ENCODE results near the gene SH3PXD2A. TPM values are rescaled to one million over a fixed set of nuclear protein-coding genes. Genes with fewer than 3 reads are reported as not detected.

The SH3PXD2A gene
- total and polyA plus RNA-seq, 10 of the 15 experiments (the other 5 are each of a cell fraction or from before 2014, with no cell fraction given), result 0.63 to 14.0 (median 4.4) TPM

GRCh38 chr10:103839872-103840739, 15.3 kb downstream of the SH3PXD2A start:
- no peaks in the 10 kb centered on the region for H3K36me3 ChIP-seq (ENCODE audit: control insufficient read depth in 2 of 2, insufficient read depth in 2 of 2, low read length in 1 of 2)
- H3K9ac ChIP-seq (ENCODE audit: control insufficient read depth, insufficient read depth, low read length), result no peak overlapping the region
- no TSS peak for BruUV-seq (replicated peaks)
- RAD21 ChIA-PET (ENCODE audit: unreplicated experiment), result no interaction called here
- H3K9me3 ChIP-seq (replicated peaks; ENCODE audit: control insufficient read depth, insufficient read depth, low read length), result no peaks in the 10 kb centered on the region
- DNase-seq (ENCODE audit: low read depth, low spot score) (no peak), ATAC-seq (no peak), FAIRE-seq (no peak)
- SMC1A ChIA-PET (ENCODE audit: uncharacterized antibody, unreplicated experiment), result no interaction called here
- CTCF ChIA-PET, result interaction anchor here (1.4 kb wide), 1 partner anchor 87 kb away, joined by 6 read pairs; no protein-coding TSS in a partner anchor
- no peak for TF ChIP-seq BRCA1 (IDR thresholded peaks at IDR 0.05; ENCODE audit: low read depth, low read length)
- TF ChIP-seq GATAD2B (conservative IDR thresholded peaks at IDR 0.05; ENCODE audit: low read depth), result no peak
- TF ChIP-seq IRF4 (IDR thresholded peaks at IDR 0.05; ENCODE audit: low read depth, low read length), result no peak
- no peak for TF ChIP-seq MLLT1 (IDR thresholded peaks at IDR 0.05)
- no peak for TF ChIP-seq ESRRA (IDR thresholded peaks at IDR 0.05; ENCODE audit: low read length)
- TF ChIP-seq KDM1A (IDR thresholded peaks at IDR 0.05; ENCODE audit: borderline replicate concordance), result no peak
- no peak for TF ChIP-seq POLR2AphosphoS2 (IDR thresholded peaks at IDR 0.05; ENCODE audit: low read depth, low read length)
- no peak for TF ChIP-seq JUNB (IDR thresholded peaks at IDR 0.05)
- no peak for TF ChIP-seq RCOR1 (conservative IDR thresholded peaks at IDR 0.05; ENCODE audit: low read depth, low read length)
- no peak for TF ChIP-seq ZNF687 (IDR thresholded peaks at IDR 0.05)
- TF ChIP-seq TARDBP (IDR thresholded peaks at IDR 0.05; ENCODE audit: borderline replicate concordance), result no peak
- TF ChIP-seq BMI1 (IDR thresholded peaks at IDR 0.05; ENCODE audit: borderline replicate concordance), result no peak
- no peak for TF ChIP-seq PAX5 (IDR thresholded peaks at IDR 0.05; ENCODE audit: borderline replicate concordance, low read depth, low read length)
- no peak for TF ChIP-seq SMC3 (IDR thresholded peaks at IDR 0.05; ENCODE audit: borderline replicate concordance, low read length)
- TF ChIP-seq E2F4 (IDR thresholded peaks at IDR 0.05; ENCODE audit: low read depth, low read length), result no peak
- no peak for TF ChIP-seq SREBF2 (IDR thresholded peaks at IDR 0.05; ENCODE audit: low read length)
- H3K27me3 ChIP-seq (replicated peaks in 1 of 2; ENCODE audit: control insufficient read depth in 2 of 2, insufficient read depth in 2 of 2, low read length in 1 of 2), result no peaks in the 10 kb centered on the region
- no peak overlapping the region for H2AFZ ChIP-seq (ENCODE audit: control insufficient read depth, low read depth, low read length)
- intact Hi-C loops (cut with micrococcal nuclease; ENCODE audit: unreplicated experiment), result no loop called here
- H3K27ac ChIP-seq (ENCODE audit: control insufficient read depth, insufficient read depth), result no peak overlapping the region
- H3K79me2 ChIP-seq (ENCODE audit: control insufficient read depth, insufficient read depth, low read length), result no peaks in the 10 kb centered on the region
- H4K20me1 ChIP-seq (ENCODE audit: control insufficient read depth, insufficient read depth), result no peaks in the 10 kb centered on the region
- no peak overlapping the region for H3K4me3 ChIP-seq
- whole genome bisulfite sequencing (ENCODE audit: insufficient coverage, insufficient replicate concordance, low lambda C conversion rate, missing lambda C conversion rate), result 58% methylated on average over 18 of the region's 18 CpGs
- POLR2A ChIA-PET, result no interaction called here
- in situ Hi-C loops (cut with MboI), result no loop called here
- no peaks in the 10 kb centered on the region for H3K4me1 ChIP-seq (ENCODE audit: control insufficient read depth, insufficient read depth, low read length)
- H3K4me2 ChIP-seq (ENCODE audit: control insufficient read depth, insufficient read depth), result no peak overlapping the region

Measured in GM12878 (cell line).